Mesothelial cell of epicardium (in vitro differentiated cells): ENCODE measurements around the gene HAPLN1. TPM values are rescaled to one million over a fixed set of nuclear protein-coding genes. Genes with fewer than 3 reads are reported as not detected.
A peak's percentile ranks its signal among the peaks of the same experiment; 100 is the strongest.

Source experiments
- DNase-seq, 2 experiments: peaks; one replicate each; pipeline ENCODE4 v3.0.0; 2021; ENCODE audit warnings: low spot score in 2 of 2; ENCODE audit not compliant: unreplicated experiment in 2 of 2
- H3K27ac Mint-ChIP-seq: 2 replicates; pipeline ENCODE4 v1.8.0; 2021; ENCODE audit warnings: mixed read lengths
- H3K27me3 Mint-ChIP-seq: 2 replicates; pipeline ENCODE4 v1.8.0; 2021; ENCODE audit warnings: low read depth, mixed read lengths
- H3K36me3 Mint-ChIP-seq: 2 replicates; pipeline ENCODE4 v1.8.0; 2021; ENCODE audit warnings: mixed read lengths
- H3K4me1 Mint-ChIP-seq: 2 replicates; pipeline ENCODE4 v1.8.0; 2021; ENCODE audit warnings: mixed read lengths
- H3K4me3 Mint-ChIP-seq: 2 replicates; pipeline ENCODE4 v1.8.0; 2021; ENCODE audit warnings: mild to moderate bottlenecking, moderate library complexity, mixed read lengths
- H3K9me3 Mint-ChIP-seq: 2 replicates; pipeline ENCODE4 v1.8.0; 2021; ENCODE audit warnings: mixed read lengths
- total RNA-seq: library from RNA; stranded (reverse); gene quantifications from 3 replicates; pipeline ENCODE4 v1.2.1, GENCODE V29; 2021
- TF ChIP-seq, protein P1 (sequence below): fragments of 200-600 bp; sonication (generic); IDR thresholded peaks from one replicate; pipeline ENCODE4 v1.5.0; 2021; ENCODE audit warnings: antibody characterized with exemption; ENCODE audit not compliant: unreplicated experiment

Gene HAPLN1
- total RNA-seq, 1 donor from 2014 or later, result 2.8 TPM

DNA sequence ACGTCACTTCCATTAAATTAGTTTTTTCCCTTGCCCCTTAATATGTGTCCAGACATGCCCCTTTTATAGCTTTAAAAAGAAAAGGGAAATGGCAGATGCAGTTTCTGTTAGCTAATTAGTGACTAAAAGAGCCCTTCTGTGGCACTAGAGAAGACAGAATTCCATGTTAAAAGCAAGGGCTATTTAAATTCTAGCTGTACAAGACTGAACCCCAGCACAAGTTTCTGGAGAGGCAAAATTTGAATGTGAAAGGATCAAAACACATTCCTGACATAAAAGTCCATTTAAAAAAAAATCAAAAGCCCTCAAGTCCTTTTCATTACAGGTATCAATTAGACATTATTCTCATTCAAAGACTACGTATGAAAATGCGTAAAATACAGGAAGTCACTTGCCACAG is 78.7 kb downstream of the HAPLN1 start:
- no peak for DNase-seq
- Mint-ChIP-seq H3K36me3 (no peaks in the 10 kb centered on the region), H3K27ac (no peak overlapping the region), H3K27me3 (no peaks in the 10 kb centered on the region), H3K9me3 (no peaks in the 10 kb centered on the region), H3K4me1 (peaks cover 2% of the 10 kb centered on the region), H3K4me3 (no peak overlapping the region)
- TF ChIP-seq, protein P1, sequence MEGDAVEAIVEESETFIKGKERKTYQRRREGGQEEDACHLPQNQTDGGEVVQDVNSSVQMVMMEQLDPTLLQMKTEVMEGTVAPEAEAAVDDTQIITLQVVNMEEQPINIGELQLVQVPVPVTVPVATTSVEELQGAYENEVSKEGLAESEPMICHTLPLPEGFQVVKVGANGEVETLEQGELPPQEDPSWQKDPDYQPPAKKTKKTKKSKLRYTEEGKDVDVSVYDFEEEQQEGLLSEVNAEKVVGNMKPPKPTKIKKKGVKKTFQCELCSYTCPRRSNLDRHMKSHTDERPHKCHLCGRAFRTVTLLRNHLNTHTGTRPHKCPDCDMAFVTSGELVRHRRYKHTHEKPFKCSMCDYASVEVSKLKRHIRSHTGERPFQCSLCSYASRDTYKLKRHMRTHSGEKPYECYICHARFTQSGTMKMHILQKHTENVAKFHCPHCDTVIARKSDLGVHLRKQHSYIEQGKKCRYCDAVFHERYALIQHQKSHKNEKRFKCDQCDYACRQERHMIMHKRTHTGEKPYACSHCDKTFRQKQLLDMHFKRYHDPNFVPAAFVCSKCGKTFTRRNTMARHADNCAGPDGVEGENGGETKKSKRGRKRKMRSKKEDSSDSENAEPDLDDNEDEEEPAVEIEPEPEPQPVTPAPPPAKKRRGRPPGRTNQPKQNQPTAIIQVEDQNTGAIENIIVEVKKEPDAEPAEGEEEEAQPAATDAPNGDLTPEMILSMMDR, result no peak

DNA sequence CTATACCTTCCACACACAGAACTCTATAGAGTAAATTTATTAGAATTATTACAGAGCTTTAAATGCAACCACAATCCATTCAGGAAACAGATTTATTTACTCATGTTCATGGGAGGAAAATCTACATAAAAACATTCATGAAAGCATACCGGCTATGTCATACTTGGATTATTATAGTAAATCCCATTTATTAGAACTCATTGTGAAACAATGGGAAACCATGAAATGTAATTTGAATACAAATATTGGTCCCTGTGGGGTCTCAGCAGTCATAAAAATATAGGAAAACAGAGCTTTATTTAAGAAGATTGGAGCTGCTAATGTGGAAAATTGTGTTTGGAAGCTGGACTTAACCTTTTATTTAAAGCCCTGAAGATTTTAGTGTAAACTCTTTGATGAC is 80.7 kb downstream of the HAPLN1 start:
- Mint-ChIP-seq H3K9me3 (no peaks in the 10 kb centered on the region), H3K36me3 (no peaks in the 10 kb centered on the region), H3K27ac (no peak overlapping the region), H3K27me3 (no peaks in the 10 kb centered on the region), H3K4me3 (no peak overlapping the region), H3K4me1 (peaks cover 2% of the 10 kb centered on the region)
- DNase-seq, result no peak
- TF ChIP-seq, protein P1, result no peak

DNA sequence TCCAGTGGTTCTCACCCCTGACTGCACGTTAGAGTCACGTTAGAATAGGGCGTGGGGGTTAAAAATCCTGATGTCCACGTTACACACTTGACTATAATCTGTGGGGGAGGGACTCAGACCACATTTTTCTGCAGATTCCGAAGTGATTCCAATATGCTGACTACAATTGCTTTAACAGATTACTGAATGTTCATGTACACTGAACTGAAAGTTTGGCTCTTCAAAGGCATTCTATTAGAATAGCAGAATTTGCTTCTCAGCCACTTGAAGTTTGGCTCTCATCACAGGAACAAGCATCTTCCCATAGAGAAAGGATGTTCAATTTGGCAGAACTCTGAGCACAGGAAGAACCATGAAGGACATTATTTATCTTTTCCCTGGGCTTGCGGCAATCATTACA is 84.5 kb downstream of the HAPLN1 start:
- TF ChIP-seq, protein P1, result no peak
- DNase-seq, result no peak
- H3K4me1 Mint-ChIP-seq, result peaks cover 8% of the 10 kb centered on the region
- H3K27ac Mint-ChIP-seq, result no peak overlapping the region
- no peaks in the 10 kb centered on the region for H3K9me3 Mint-ChIP-seq
- no peaks in the 10 kb centered on the region for H3K27me3 Mint-ChIP-seq
- no peaks in the 10 kb centered on the region for H3K36me3 Mint-ChIP-seq
- no peak overlapping the region for H3K4me3 Mint-ChIP-seq

DNA sequence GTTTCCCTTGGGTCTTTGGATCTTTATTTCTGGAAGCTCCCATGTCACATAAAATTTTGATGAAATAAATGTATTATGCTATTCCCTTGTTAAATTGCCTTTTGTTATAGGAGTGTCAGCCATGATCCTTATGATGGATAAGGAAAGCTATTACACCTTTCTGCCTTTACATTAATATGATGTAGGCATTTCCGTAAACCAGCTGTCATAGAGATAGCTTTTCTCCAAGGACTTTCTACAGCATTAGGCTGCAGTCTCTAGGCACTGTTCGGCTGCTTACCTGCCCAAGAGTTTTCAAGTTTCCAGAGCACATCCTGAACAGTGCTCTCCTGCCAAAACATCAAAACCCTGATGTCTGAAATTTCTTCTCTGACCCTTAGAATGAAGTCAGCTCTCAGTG is 87.4 kb downstream of the HAPLN1 start:
- Mint-ChIP-seq H3K36me3 (no peaks in the 10 kb centered on the region), H3K4me1 (peaks cover 16% of the 10 kb centered on the region), H3K27me3 (no peaks in the 10 kb centered on the region), H3K27ac (peak overlapping the region; percentile 23), H3K4me3 (no peak overlapping the region), H3K9me3 (peaks cover 3% of the 10 kb centered on the region)
- TF ChIP-seq, protein P1, result no peak
- DNase-seq, result no peak

DNA sequence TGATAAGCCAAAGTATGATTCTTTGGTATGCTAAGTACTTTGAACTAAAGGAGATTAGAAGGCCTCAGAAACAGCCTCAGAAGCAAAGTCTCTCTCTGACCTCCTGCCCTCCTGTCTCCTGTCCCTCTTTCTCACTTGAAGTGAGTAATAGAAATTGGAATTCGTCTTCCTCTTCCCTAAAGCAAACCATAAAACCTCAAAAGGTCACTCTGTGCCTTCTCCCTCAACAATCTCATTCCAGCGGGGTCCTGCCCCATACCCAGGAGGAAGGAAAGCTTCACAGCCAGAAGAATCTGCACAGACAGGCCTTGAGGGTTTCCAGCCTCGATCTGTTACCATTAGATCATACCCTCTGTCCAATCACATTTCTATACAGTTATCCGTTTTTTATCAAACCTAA is 87.8 kb downstream of the HAPLN1 start:
- no peak overlapping the region for H3K4me3 Mint-ChIP-seq

More for the DNA sequence above, 87.8 kb downstream of the HAPLN1 start:
- H3K36me3 Mint-ChIP-seq, result no peaks in the 10 kb centered on the region
- DNase-seq, result no peak
- peaks cover 18% of the 10 kb centered on the region for H3K4me1 Mint-ChIP-seq
- peaks cover 3% of the 10 kb centered on the region for H3K9me3 Mint-ChIP-seq
- no peaks in the 10 kb centered on the region for H3K27me3 Mint-ChIP-seq
- TF ChIP-seq, protein P1, result no peak
- peak overlapping the region; percentile 23 for H3K27ac Mint-ChIP-seq
